ENCODE data around the gene CWH43. TPM values are rescaled to one million over a fixed set of nuclear protein-coding genes. Genes with fewer than 3 reads are reported as not detected.

Gene CWH43
- total RNA-seq, 4 donors from 2014 or later = 1.4 TPM; not detected in 3

DNA sequence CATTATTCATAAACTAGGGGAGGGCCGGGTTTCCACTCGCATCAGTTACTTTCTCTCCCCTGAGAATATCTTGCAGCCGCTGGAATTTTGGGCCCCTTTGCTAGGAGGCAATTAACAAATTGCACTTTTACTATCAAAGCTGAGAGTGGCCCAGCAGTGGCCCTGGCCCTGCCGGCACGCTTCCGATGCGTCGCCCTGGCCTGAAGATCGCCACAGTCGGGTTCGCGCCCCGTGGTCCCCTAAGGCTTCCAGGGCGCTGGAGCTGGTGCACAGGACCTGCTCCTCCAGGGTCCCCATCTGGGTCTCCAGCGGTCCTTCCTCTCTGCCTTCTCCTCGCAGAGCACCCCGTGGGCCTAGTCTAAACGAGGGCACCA is 486 bp upstream of the CWH43 start:
- no peaks in the 10 kb centered on the region for H3K36me3 ChIP-seq
- no peak overlapping the region for H3K27ac ChIP-seq
- TF ChIP-seq POLR2A (IDR thresholded peaks at IDR 0.05) = no peak
- TF ChIP-seq, protein P1, sequence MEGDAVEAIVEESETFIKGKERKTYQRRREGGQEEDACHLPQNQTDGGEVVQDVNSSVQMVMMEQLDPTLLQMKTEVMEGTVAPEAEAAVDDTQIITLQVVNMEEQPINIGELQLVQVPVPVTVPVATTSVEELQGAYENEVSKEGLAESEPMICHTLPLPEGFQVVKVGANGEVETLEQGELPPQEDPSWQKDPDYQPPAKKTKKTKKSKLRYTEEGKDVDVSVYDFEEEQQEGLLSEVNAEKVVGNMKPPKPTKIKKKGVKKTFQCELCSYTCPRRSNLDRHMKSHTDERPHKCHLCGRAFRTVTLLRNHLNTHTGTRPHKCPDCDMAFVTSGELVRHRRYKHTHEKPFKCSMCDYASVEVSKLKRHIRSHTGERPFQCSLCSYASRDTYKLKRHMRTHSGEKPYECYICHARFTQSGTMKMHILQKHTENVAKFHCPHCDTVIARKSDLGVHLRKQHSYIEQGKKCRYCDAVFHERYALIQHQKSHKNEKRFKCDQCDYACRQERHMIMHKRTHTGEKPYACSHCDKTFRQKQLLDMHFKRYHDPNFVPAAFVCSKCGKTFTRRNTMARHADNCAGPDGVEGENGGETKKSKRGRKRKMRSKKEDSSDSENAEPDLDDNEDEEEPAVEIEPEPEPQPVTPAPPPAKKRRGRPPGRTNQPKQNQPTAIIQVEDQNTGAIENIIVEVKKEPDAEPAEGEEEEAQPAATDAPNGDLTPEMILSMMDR (IDR thresholded peaks at IDR 0.05) = no peak
- TF ChIP-seq POLR2AphosphoS5 (IDR thresholded peaks at IDR 0.05) = no peak
- no peak for TF ChIP-seq EP300 (IDR thresholded peaks at IDR 0.05)
- ATAC-seq = no peak
- 20 to 23% methylated on average over 1 to 6 of the region's 18 CpGs for WGBS, 2 donors (ENCODE audit: low coverage in 1 of 2)
- peaks cover 0 to 9% (median 0%) of the 10 kb centered on the region in 3 donors for H3K4me1 ChIP-seq
- no peak overlapping the region for H3K4me3 ChIP-seq
- H3K9me3 ChIP-seq = peaks cover 0 to 5% (median 0%) of the 10 kb centered on the region in 3 donors
- peaks cover 72% of the 10 kb centered on the region for H3K27me3 ChIP-seq

DNA sequence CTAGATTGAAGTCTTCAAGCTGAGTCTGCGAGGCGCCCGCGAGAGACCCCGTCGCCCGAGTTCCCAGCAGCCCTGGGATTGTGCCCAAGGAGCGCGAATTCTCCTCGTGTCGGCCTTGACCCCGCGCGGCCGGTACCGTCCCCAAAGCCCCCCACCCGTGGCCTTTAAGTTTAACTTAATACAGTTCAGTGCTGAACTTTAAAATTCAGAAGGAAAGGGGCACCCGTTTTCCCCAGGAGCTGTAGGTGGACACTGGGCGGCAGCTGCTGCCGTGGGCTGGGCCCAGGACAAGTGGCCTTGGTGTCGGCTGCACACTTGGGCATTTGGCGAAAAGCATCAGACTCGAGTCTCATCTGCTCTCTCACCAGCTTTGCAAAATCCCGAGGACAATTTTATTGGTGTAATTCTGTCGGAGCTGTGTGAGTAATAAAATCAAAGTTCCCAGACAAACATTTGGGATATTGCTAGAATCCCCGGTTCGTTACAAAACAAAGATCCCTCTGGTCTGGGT is 634 bp downstream of the CWH43 start:
- Histone ChIP-seq H3K9me3 (peaks cover 0 to 5% (median 0%) of the 10 kb centered on the region in 3 donors), H3K27me3 (peaks cover 70% of the 10 kb centered on the region), H3K4me3 (no peak overlapping the region), H3K36me3 (no peaks in the 10 kb centered on the region), H3K27ac (no peak overlapping the region), H3K4me1 (peaks cover 0 to 9% (median 0%) of the 10 kb centered on the region in 3 donors)
- TF ChIP-seq POLR2A (IDR thresholded peaks at IDR 0.05) (no peak), POLR2AphosphoS5 (IDR thresholded peaks at IDR 0.05) (no peak)
- TF ChIP-seq, protein P1 (IDR thresholded peaks at IDR 0.05) = no peak
- no peak for ATAC-seq
- WGBS, 2 donors (ENCODE audit: low coverage in 1 of 2) = 52 to 80% methylated on average over 1 to 7 of the region's 27 CpGs

DNA sequence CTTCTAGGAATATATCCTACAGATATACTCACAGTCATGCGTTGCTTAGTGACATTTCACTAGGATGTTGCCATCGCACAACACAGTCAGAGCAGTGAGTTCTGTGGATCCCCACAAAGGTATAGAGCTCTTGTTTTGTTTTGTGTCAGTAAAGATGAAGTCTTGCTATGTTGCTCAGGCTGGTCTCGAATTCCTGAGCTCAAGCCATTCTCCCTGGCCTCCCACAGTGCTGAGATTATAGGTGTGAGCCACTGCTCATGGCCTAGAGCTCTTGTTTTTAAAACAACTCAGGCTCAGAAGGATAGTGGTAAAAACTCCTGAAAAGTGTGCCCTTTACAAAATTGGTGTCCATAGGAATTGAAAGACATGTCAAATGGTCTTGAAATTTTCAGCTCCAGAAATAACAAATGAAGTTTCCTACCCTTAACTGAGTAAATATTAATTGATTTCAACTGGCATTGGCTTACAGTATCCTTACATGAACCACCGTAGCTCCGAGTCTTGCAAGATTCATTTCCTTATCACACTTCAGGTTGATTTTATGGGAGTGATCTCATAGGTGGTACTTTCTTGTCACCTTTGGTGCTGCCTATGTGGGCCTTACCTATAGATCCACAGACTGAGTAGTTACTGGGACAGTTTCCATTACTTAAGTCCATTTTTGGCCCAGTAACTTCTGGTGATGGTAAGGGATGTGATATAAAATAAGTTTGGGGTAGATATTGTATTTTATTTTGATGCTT is 3.6 kb downstream of the CWH43 start:
- H3K4me3 ChIP-seq = no peak overlapping the region
- TF ChIP-seq, protein P1 (IDR thresholded peaks at IDR 0.05) = no peak
- TF ChIP-seq POLR2AphosphoS5 (IDR thresholded peaks at IDR 0.05) = no peak
- TF ChIP-seq POLR2A (IDR thresholded peaks at IDR 0.05) = no peak
- TF ChIP-seq EP300 (IDR thresholded peaks at IDR 0.05) = no peak
- H3K36me3 ChIP-seq = no peaks in the 10 kb centered on the region
- peaks cover 0 to 9% (median 0%) of the 10 kb centered on the region in 3 donors for H3K4me1 ChIP-seq
- H3K9me3 ChIP-seq = peaks cover 0 to 5% (median 0%) of the 10 kb centered on the region in 3 donors
- no peak overlapping the region for H3K27ac ChIP-seq
- ATAC-seq = no peak
- 72% methylated on average over 5 of the region's 5 CpGs for WGBS, 2 donors (ENCODE audit: low coverage in 1 of 2)
- peaks cover 41% of the 10 kb centered on the region for H3K27me3 ChIP-seq

DNA sequence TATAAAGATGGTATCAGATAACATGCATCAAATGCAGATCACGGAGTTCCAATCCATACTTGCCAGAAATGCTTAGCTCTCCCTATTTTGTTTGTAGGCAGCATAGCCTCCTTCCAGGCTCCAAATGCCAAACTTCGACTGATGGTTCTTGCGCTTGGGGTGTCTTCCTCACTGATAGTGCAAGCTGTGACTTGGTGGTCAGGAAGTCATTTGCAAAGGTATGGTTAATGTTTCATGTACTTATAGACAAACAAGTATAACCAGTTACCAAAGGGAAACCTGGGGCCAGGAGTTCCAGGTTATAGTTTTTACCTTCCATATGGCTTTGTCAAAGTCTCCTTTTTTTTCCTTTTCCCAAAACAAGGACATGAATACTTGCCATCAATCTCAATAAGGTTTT is 5.3 kb downstream of the CWH43 start:
- TF ChIP-seq POLR2A (IDR thresholded peaks at IDR 0.05) = no peak
- H3K4me1 ChIP-seq = peaks cover 0 to 2% (median 0%) of the 10 kb centered on the region in 3 donors
- 82 to 88% methylated on average over 2 to 3 of the region's 3 CpGs for WGBS, 2 donors (ENCODE audit: low coverage in 1 of 2)
- no peaks in the 10 kb centered on the region for H3K36me3 ChIP-seq
- H3K27ac ChIP-seq = no peak overlapping the region
- no peak for ATAC-seq
- H3K27me3 ChIP-seq = peaks cover 24% of the 10 kb centered on the region
- H3K4me3 ChIP-seq = no peak overlapping the region
- H3K9me3 ChIP-seq = peaks cover 0 to 1% (median 0%) of the 10 kb centered on the region in 3 donors

DNA sequence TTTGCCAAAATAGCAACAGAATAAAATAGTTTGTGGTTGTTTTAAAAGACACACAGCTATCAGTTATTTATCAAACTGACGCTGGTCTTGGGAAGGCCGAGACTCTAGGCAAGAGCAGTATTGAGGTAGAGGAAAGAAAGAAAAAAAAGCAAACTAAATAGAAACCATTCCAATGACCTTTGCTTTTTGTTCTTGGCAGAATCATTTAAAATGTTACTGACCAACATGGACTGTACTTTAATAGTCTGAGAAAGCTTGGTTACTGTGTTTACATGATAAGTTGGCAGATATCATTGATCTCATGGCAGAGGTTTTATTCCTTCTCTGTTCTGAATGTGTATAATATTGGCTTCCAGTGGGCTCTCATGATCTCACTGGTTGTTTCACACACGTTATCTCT is 11.9 kb downstream of the CWH43 start:
- WGBS, 2 donors (ENCODE audit: low coverage in 1 of 2) = 73 to 79% methylated on average over 3 of the region's 3 CpGs
- Histone ChIP-seq H3K27ac (no peak overlapping the region), H3K27me3 (peaks cover 5% of the 10 kb centered on the region), H3K36me3 (no peaks in the 10 kb centered on the region), H3K4me1 (no peaks in the 10 kb centered on the region), H3K4me3 (no peak overlapping the region), H3K9me3 (no peaks in the 10 kb centered on the region)
- TF ChIP-seq EP300 (IDR thresholded peaks at IDR 0.05) (no peak), POLR2A (IDR thresholded peaks at IDR 0.05) (no peak)
- no peak for ATAC-seq

DNA sequence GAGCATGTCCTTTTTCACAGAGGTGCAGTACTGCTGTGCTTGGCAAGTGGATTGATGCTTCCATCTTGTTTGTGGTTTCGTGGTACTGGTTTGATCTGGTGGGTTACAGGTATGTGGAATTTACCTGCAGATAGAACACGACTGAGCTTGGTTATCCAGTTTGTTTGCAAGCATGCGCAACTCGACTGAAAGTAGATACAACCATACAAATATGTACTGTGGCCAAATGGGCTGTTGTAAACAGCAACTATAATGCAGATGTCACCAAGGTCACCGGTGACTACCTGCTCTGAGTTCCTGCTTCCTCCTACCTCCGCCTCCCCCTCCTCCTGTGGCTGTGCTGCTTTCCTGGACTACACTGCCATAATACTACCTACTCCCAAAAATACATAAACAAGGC is 12.4 kb downstream of the CWH43 start:
- H3K4me1 ChIP-seq = no peaks in the 10 kb centered on the region
- H3K9me3 ChIP-seq = no peaks in the 10 kb centered on the region
- 79 to 83% methylated on average over 4 to 6 of the region's 6 CpGs for WGBS, 2 donors (ENCODE audit: low coverage in 1 of 2)

More for the DNA sequence above, 12.4 kb downstream of the CWH43 start:
- no peak for ATAC-seq
- peaks cover 6% of the 10 kb centered on the region for H3K27me3 ChIP-seq
- H3K4me3 ChIP-seq = no peak overlapping the region
- TF ChIP-seq EP300 (IDR thresholded peaks at IDR 0.05) (no peak), POLR2A (IDR thresholded peaks at IDR 0.05) (no peak), POLR2AphosphoS5 (IDR thresholded peaks at IDR 0.05) (no peak)
- TF ChIP-seq, protein P1 (IDR thresholded peaks at IDR 0.05) = no peak
- H3K36me3 ChIP-seq = no peaks in the 10 kb centered on the region
- no peak overlapping the region for H3K27ac ChIP-seq

Data from gastroesophageal sphincter (tissue), 4 donors.